Measurements from ENCODE around the gene CEMIP.

CEMIP gene

DNA sequence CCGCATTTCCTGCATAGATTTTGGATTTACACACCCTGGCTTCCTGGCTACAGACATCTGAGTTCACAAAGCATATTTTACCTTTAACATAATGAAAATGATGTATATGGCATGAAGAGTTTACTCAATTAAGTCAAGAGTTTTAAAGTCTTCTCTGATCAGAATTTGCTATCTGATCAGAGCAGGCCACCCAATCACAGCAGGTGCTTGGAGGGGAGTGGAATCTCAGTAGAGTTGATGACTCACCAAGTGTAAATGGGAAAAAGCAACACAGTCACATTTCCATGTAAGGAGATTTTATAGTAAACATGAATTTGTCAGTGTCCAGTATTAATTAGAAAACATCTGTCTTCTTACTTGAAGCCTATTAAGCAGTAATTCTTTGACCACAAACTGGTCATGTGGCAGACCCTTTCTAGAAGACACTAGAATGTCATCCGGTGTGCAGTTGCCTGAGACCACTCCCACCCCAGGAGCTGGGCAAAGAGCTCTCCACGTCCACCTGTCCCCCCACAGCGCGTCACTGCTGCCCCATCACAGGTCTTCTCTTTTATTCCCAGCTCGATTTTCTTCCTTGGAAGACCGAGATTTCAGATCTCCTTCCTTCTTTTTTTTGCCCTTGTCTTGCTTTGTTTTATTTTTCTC lies 199.6 kb downstream of the CEMIP start:
- Histone ChIP-seq H3K27me3 (no peaks in the 10 kb centered on the region), H3K4me3 (no peak overlapping the region), H3K27ac (no peak overlapping the region), H3K36me3 (peaks cover 10 to 55% (median 45%) of the 10 kb centered on the region in 3 donors), H3K9me3 (no peaks in the 10 kb centered on the region), H3K4me1 (peaks cover 0 to 18% (median 5%) of the 10 kb centered on the region in 4 donors)
- intact Hi-C loops (cut with DNase I; ENCODE audit: low total_unique reads): no loop called here
- no peak for DNase-seq
- TF ChIP-seq, protein P1, sequence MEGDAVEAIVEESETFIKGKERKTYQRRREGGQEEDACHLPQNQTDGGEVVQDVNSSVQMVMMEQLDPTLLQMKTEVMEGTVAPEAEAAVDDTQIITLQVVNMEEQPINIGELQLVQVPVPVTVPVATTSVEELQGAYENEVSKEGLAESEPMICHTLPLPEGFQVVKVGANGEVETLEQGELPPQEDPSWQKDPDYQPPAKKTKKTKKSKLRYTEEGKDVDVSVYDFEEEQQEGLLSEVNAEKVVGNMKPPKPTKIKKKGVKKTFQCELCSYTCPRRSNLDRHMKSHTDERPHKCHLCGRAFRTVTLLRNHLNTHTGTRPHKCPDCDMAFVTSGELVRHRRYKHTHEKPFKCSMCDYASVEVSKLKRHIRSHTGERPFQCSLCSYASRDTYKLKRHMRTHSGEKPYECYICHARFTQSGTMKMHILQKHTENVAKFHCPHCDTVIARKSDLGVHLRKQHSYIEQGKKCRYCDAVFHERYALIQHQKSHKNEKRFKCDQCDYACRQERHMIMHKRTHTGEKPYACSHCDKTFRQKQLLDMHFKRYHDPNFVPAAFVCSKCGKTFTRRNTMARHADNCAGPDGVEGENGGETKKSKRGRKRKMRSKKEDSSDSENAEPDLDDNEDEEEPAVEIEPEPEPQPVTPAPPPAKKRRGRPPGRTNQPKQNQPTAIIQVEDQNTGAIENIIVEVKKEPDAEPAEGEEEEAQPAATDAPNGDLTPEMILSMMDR (IDR thresholded peaks at IDR 0.05): no peak

DNA sequence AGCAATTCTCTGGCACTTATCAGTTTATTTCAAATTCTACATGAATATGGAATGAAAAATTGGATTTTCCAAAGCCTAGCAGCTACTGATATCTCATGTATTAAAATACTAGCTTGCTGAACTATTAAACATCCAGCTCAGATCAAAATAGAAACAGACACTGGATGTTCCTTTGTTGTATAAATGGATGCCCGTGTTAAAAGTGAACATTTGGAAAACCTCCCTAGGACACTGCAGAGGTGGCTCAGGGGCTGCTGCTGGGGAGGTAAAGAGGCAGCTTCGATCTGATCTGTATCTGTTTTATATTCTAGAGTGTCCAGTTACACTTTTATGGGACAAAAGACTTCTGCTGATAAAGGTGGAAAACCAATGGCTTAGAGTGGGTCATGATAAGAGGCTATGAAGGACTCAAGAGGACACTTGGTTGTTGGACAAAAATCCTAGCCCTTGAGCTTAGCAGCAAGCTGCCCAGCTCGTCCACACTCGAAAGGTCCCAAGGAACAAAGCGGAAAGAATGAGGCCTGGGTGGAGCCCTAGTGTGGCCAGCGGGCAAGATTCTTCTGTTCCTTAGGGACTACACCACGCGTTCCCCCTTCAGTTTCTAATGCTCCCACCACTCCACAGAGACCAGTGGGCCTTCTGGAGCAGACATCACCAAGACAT lies 200.5 kb downstream of the CEMIP start:
- peaks cover 10 to 51% (median 45%) of the 10 kb centered on the region in 3 donors for H3K36me3 ChIP-seq
- H3K27ac ChIP-seq: no peak overlapping the region
- H3K9me3 ChIP-seq: no peaks in the 10 kb centered on the region
- peaks cover 0 to 18% (median 5%) of the 10 kb centered on the region in 4 donors for H3K4me1 ChIP-seq
- no peak for DNase-seq
- TF ChIP-seq, protein P1 (IDR thresholded peaks at IDR 0.05): no peak
- intact Hi-C loops (cut with DNase I; ENCODE audit: low total_unique reads): no loop called here
- H3K27me3 ChIP-seq: no peaks in the 10 kb centered on the region
- H3K4me3 ChIP-seq: no peak overlapping the region

DNA sequence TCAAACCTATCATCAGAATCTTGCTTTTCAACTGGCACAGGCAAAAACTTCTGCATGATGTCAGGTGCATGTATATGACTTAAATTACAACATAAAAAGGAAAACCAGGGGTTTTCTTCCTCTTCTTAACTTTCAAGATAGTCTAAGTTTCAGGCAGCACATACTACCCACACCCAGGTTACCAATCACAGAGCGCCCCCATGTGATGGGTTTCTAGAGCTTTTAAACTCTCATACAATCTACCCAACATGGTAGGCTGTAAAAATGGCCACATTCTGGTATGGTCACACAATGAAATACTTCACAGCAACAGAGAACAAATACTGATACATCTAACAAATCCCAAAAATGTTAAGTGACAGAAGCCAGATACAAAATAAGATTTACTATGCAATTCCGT lies 203.0 kb downstream of the CEMIP start:
- DNase-seq: no peak
- Histone ChIP-seq H3K4me1 (peaks cover 0 to 23% (median 8%) of the 10 kb centered on the region in 4 donors), H3K27ac (no peak overlapping the region), H3K27me3 (no peaks in the 10 kb centered on the region), H3K4me3 (no peak overlapping the region), H3K9me3 (no peaks in the 10 kb centered on the region), H3K36me3 (peaks cover 10 to 45% (median 45%) of the 10 kb centered on the region in 3 donors)
- TF ChIP-seq, protein P1 (IDR thresholded peaks at IDR 0.05): no peak
- intact Hi-C loops (cut with DNase I; ENCODE audit: low total_unique reads): no loop called here

DNA sequence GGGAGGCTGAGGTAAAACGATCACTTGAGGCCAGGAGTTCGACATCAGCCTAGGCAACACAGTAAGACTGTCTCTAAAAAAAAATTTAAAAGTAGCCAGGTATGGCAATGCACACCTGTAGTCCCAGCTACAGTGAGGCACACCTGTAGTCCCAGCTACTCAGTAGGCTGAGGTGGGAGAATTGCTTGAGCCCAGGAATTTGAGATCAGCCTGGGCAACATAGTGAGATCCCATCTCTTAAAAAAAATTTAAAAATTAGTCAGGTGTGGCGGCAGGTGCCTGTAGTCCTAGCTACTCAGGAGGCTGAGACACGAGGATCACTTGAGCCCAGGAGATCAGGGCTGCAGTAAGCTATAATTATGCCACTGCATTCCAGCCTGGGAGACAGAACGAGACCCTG lies 203.7 kb downstream of the CEMIP start:
- Histone ChIP-seq H3K27ac (no peak overlapping the region), H3K36me3 (peaks cover 10 to 45% (median 39%) of the 10 kb centered on the region in 3 donors), H3K4me1 (peaks cover 0 to 24% (median 11%) of the 10 kb centered on the region in 4 donors), H3K4me3 (no peak overlapping the region), H3K9me3 (no peaks in the 10 kb centered on the region), H3K27me3 (no peaks in the 10 kb centered on the region)
- no peak for DNase-seq
- TF ChIP-seq, protein P1 (IDR thresholded peaks at IDR 0.05): no peak
- intact Hi-C loops (cut with DNase I; ENCODE audit: low total_unique reads): no loop called here

DNA sequence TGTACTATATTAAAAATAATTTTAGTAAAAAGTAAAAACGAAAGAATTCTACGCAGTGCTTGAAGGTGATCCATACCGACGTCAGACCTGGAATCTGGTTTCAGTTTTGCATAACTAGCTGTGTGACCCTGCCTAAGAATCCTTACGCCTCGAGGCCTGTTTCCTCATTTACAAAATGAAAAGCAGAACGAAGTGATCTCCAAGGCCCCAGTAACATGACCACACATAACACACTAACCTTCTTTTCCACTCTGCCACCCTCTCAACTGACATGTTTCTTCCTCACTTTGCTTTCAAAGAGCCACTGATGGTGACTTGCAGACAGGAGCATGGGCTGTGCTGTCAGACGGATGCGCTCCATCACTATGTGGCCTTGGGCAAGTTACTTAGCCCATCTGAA lies 205.7 kb downstream of the CEMIP start:
- H3K4me1 ChIP-seq: peaks cover 0 to 36% (median 24%) of the 10 kb centered on the region in 4 donors
- H3K9me3 ChIP-seq: no peaks in the 10 kb centered on the region
- H3K4me3 ChIP-seq: no peak overlapping the region
- intact Hi-C loops (cut with DNase I; ENCODE audit: low total_unique reads): no loop called here
- TF ChIP-seq, protein P1 (IDR thresholded peaks at IDR 0.05): no peak
- no peak for DNase-seq
- peaks cover 7 to 29% (median 21%) of the 10 kb centered on the region in 3 donors for H3K36me3 ChIP-seq
- no peaks in the 10 kb centered on the region for H3K27me3 ChIP-seq
- no peak overlapping the region for H3K27ac ChIP-seq

Measured in tibial artery (tissue), 4 donors.